GM19463 (cell line): ENCODE measurements around the gene SFI1.
"Not testable (repeated sequence)": the region's sequence is repeated elsewhere in the genome, so short reads cannot be mapped to it uniquely, and the experiment has no call there.

Experiments
- ATAC-seq: cut with Tn5 transposase; IDR thresholded peaks from one replicate; pipeline ENCODE4 v1.9.1; 2021; ENCODE audit warnings: mild to moderate bottlenecking, moderate library complexity; ENCODE audit not compliant: unreplicated experiment

Gene SFI1

DNA sequence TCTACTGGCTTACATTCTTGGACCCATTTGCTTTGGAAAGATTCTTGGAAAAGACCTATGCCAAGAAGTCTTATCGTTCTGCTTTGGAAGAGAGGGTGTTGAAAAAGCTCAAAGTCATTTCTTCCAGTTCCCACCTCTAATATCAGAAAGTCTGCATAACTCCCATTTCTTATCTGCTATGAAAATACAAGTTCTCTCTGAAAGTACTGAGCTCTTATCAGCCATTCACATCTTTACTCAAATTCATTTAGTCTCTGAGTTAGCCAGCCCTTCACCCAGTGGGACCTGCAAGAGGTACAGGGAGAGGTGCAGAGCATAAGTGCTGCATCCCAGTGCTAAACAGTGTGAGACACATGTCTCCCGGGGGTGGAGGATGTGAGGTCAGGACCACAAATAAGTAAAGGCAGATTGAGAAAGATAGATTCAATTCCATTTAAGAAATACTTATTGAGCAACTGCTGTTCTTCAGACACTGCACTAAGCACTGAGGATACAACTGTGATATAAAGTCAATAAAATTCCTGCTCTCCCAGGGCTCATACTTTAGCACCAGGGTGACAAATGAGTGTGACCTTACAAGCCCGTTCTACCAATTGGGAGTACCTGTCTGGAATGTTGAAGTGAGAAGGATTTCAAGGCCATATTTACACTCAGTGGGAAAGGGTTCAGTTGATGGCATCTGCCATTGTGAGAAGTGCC is 89.0 kb downstream of the SFI1 start:
- no peak for ATAC-seq

GRCh38 chr22:31586137-31586920 is 90.0 kb downstream of the SFI1 start:
- ATAC-seq = no peak

DNA sequence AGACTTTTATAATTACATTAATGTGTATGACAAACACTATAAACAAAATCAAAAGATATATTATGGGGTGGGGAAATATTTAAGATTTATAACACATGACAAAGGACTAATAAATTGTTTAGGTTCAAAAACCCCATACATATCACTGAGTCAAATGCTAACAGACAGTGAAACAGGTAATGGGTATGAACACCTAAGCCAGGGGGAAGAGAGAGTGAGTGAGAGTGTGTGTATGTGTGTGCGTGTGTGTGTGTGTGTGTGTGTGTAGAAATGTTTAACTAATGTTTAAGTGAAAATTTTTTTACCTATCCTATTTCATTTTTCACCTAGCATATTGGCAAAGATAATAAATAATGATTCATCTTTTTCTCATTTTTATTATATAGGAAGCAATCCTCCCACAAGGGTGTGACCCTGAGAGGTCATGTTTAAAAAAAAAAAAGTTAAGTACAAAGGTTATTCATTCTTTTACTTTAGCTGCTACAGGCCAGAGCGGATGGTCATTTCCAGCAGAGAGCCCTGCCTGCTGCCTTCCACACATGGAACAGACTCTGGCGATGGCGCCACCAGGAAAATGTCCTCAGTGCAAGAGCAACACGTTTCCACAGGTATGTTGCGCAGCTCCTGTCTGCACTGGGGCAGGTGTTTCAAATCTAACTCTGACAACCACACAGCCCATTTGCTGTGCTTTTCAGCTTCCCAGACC is 92.8 kb downstream of the SFI1 start:
- no peak for ATAC-seq

GRCh38 chr22:31590161-31590560 is 93.8 kb downstream of the SFI1 start:
- not testable (repeated sequence) for ATAC-seq

DNA sequence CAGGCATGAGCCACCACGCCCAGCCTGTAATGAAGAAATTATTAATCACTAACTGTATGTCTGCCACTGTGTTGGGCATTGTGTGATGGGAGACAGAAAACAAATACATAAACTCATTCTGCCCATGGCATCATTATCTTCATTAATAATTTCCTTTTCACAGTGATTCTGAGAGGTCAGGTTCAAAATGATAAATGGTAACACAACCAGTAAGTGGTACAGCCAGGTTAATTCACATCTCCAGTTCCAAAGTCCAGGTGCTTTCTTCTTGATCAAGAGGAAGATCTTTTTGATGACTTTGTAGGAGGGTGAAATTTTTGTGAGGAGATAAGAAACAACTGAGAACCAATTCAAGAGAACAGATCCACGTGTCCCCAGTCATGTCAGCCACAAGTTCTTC is 98.9 kb downstream of the SFI1 start:
- ATAC-seq = no peak

DNA sequence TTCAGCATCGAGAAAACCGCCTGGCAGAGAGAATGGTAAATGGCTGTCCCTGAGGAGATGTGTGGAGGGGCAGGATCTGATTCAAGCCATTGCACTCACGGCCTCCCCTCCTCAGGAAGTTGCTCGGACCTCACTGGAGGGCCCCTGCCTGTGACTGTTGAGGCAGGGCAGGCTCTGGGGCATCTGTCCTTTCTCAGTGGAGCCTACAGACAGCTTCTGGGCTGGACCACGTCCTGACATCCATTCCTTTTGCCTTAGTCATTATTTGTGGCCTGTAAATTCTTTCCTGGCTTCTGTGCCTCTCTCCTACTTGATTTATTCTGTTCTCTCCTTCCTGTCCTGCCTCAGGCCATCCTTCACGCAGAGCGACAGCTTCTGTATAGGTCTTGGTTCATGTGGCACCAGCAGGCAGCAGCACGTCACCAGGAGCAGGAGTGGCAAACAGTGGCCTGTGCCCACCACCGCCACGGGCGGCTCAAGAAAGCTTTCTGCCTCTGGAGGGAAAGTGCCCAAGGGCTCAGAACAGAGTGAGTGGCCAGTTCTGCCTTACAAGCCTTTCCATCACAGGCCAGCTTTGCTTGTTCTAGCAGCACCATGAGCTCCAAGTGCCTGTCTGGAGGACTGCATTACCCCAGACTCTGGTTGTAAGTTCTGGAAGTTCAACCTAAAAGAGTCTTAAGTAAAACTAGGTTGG is 106.1 kb downstream of the SFI1 start:
- no peak for ATAC-seq

DNA sequence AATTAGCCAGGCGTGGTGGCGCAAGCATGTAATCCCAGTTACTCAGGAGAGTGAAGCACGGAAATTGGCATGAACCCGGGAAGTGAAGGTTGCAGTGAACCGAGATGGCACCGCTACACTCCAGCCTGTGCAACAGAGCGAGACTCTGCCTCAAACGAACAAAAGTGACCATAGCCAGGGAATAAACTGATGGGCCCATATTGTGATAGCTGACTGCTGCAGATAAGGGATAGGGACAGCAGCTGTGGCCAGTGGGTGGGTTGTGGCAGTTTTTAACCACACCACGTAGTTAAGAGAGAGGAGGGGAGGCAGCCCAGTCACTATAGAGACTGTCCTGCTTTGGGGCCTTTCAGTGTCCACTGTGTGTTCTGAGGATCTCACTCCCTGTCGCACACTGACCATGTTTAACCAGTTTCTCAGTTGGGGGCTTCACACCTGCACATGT is 106.8 kb downstream of the SFI1 start:
- ATAC-seq = no peak

DNA sequence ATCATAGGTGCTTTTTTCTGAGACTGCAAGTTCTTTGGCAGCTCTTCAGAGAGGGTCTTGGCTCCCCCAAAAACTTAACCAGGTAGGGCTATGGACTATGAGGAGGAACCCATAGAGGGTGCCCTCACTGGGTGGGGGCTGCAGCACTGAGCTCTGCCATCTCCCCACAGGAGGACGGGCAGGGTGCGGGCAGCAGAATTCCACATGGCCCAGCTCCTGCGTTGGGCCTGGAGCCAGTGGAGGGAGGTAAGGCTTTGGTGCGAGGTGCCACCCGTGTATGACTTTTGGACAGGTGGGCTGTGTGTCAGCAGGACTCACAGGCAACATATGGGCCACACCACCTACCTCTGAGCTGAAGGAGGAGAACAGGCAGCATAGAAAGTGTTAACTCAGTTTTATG is 107.2 kb downstream of the SFI1 start:
- ATAC-seq = no peak

GRCh38 chr22:31604137-31604705 is 107.9 kb downstream of the SFI1 start:
- ATAC-seq = no peak

DNA sequence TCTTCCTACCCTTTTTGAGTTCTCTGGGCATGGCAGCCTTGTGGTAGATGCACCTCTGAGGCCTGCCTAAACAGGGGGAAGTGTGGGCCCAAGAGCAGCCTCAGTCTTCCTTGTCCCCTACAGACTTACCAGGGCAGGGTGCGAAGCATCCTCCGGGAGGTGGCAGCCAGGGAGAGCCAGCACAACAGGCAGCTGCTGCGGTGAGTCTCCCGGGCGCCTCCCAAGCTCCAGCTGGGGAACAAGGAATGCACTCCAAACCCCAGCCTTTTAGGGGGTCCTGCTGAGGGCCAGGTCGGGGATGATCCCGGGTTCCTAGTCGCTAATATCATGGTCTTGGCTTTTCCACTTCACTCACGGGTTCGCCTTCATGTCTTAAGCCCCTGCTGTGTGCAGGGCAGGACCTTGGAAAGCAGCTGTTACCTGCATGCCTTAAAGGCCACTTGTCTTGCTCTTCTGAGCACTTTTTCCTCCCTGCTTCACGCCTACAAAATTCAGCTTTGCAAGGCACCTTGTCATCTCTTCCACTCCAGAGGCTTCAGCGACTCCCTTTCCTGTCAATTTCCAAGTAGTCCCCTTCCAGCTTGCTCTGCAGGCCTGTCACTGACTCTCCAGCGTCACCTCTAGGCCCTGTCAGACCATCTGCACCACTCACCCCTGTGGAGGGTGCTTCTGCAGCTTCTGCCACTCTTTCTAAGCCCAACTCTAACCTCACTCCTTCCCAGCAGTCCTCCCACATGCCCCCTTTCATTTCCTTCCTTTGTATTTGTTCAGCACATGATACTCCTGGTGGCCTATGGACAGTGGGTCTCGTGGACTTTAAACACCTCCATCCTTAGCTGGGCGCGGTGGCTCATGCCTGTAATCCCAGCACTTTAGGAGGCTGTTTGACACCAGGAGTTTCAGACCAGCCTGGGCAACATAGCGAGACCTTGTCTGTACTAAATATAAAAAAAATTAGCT is 108.7 kb downstream of the SFI1 start:
- ATAC-seq = no peak

DNA sequence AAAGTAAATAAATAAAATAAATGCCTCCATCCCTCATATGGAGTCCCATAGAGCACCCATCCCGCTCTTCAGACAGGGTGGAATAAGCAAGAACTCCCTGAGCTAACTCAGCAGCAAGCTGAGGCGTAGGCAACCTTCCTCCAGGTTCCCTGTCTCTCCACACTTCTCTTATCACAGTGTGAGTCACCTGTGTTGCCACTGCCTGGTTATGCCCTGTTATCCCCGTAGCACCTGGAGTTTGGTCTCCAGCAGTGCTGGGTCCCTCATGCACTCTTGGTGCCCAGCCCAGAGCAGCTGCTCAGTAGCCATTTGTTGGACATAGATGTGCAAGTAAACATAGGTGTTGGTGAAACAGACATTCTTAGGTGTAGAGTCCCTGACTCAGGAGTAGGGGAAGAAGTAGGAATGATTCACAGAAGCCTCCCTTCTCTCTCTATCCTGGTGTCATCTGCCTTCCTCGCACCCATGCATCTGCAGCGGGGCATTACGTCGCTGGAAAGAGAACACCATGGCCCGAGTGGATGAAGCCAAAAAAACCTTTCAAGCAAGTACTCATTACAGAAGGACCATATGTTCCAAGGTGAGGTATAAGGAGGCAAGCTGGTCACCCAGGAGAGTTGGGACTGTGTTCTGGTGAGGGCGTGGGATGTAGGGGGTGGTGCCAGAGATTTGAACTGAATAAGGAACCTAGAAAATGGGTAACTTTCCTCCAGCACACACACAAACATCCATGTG is 109.7 kb downstream of the SFI1 start:
- no peak for ATAC-seq

DNA sequence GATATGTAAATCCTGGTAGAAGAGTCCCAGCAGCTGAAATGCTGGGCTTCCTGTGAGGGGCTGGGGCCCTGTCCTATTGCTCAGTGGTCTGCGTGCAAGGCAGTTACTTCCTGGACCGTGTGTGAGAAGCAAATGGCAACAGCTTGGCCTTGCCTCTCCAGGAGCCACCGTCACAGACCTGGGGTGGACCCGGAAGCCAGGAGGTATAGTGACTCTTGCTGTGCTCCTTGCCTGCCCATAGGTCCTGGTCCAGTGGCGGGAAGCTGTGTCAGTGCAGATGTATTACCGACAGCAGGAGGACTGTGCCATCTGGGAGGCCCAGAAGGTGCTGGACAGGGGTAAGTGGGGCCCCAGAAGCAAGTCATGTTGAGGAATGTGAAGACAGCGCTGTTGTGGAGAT is 111.4 kb downstream of the SFI1 start:
- ATAC-seq = no peak

GRCh38 chr22:31609716-31610115 is 113.4 kb downstream of the SFI1 start:
- no peak for ATAC-seq

- no peak for ATAC-seq
Observed at GRCh38 chr22:31610611-31611010, 114.3 kb downstream of the SFI1 start.

DNA sequence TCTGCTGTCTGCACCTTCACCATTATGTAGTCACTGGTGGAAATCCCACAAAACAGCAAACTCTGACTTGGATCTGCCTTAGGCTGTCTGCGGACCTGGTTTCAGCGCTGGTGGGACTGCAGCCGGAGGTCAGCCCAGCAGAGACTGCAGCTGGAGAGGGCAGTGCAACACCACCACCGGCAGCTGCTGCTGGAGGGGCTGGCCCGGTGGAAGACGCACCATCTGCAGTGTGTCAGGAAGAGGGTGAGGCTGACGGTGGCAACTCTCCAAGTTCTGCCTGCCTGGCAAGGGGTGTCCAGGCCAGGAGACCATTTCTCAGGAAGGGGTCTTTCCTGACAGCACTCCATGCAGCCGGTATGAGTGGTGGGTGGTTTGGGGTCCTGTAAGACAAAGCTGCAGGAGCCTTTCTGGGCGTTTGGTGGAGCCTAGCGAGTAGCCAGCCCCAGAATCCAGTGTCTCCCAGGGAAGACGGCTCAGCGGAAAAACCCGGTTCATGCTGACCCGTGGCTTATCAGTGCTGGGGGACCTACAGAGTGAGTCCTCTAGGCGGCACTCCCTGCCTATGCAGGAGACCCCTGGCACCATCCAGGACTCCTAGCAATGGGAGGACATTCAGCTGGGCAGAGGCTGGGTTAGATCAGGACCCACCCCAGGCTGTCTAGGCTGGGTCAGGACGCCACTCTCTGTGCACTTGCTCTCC is 114.9 kb downstream of the SFI1 start:
- no peak for ATAC-seq

DNA sequence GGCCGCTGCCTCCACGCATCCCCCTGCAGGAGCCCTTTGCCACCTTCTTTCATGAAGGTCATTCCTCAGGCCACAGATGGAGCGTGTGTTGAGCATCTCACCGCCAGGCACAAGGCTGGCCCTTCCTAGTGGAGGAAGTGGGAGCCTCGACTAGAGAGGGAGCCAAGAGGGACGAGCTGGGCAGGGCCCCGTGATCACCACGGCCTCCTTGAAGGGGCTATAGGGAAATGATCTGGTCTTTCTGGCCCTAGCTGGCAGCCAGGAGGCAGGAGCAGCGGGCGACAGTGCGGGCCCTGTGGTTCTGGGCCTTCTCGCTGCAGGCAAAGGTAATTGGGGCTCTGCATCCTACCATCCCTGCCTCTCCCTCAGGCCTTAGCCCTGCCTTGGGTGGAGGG is 116.6 kb downstream of the SFI1 start:
- no peak for ATAC-seq

DNA sequence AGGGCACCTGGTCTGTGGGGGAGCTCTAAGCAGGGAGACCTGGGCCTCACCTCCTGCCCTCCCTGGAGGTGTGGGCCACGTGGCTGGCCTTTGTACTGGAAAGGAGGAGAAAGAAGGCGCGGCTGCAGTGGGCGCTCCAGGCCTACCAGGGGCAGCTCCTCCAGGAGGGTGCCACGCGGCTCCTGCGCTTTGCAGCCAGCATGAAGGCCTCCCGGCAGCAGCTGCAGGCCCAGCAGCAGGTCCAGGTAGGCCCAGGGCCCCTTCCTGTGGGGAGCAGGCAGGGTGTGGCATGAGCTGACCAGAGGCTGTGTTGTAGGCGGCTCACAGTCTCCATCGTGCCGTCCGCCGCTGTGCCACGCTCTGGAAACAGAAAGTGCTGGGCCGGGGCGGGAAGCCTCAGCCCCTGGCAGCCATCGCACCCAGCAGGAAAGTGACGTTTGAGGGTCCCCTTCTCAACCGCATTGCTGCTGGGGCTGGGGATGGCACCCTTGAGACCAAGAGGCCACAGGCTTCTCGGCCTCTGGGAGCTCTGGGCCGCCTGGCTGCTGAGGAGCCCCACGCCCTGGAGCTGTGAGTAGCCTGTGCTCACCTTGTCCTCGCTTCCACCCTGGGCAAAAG is 117.1 kb downstream of the SFI1 start:
- ATAC-seq = no peak

DNA sequence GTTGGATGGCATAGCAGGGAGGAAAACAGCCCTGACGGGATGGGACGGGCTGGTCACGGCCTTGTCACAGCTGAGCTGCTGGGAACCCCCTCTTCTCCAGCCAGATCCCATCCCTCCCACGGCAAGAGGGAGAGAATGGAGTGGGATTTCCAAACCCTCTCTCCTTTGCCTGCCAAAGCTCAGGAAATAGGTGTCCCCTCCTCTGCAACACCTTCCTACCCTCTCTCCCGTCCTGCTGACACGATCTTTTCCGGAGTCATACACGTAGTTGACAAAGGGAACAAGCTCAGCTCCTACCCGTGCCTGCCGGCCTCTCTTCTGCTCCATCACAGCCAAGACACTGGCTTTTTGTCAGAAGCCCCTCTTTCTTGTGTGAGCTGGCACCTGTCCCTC is 117.6 kb downstream of the SFI1 start:
- ATAC-seq = no peak
